ENCODE data around the gene CREB5.

DNA sequence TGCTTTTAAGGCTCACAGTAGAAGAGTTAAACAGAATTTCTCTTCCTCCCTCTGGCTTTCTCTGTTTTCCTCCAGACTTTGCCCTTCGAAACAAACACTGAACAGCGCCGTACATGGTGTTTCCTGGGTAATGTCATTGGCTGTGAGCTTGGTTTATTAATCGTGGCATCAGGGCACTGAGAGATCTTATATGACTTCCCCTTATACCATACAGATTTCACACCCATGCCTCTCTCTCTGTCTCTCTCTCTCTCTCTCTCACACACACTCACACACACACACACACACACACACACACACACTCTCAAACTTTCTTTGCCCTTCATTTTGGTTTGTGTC lies 195.5 kb downstream of the CREB5 start:
- TF ChIP-seq, protein P1, sequence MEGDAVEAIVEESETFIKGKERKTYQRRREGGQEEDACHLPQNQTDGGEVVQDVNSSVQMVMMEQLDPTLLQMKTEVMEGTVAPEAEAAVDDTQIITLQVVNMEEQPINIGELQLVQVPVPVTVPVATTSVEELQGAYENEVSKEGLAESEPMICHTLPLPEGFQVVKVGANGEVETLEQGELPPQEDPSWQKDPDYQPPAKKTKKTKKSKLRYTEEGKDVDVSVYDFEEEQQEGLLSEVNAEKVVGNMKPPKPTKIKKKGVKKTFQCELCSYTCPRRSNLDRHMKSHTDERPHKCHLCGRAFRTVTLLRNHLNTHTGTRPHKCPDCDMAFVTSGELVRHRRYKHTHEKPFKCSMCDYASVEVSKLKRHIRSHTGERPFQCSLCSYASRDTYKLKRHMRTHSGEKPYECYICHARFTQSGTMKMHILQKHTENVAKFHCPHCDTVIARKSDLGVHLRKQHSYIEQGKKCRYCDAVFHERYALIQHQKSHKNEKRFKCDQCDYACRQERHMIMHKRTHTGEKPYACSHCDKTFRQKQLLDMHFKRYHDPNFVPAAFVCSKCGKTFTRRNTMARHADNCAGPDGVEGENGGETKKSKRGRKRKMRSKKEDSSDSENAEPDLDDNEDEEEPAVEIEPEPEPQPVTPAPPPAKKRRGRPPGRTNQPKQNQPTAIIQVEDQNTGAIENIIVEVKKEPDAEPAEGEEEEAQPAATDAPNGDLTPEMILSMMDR (IDR thresholded peaks at IDR 0.05): no peak
- no peak for TF ChIP-seq POLR2A (IDR thresholded peaks at IDR 0.05)
